Upper lobe of right lung (tissue), 1 donor: ENCODE measurements around the gene LUM. TPM values are rescaled to one million over a fixed set of nuclear protein-coding genes. Genes with fewer than 3 reads are reported as not detected.

Source experiments
- ATAC-seq: fragments of 200-7000 bp; cut with Tn5 transposase; one replicate; pipeline ENCODE4 v1.9.1; 2020; ENCODE audit warnings: mild to moderate bottlenecking, moderate library complexity
- DNase-seq: peaks from one replicate; pipeline ENCODE4 v3.0.0-alpha.2; 2020
- H3K27ac ChIP-seq: fragments of 200-600 bp; one replicate; pipeline ENCODE4 v1.8.0; 2022
- H3K27me3 ChIP-seq: fragments of 200-600 bp; one replicate; pipeline ENCODE4 v1.8.0; 2022; ENCODE audit warnings: mild to moderate bottlenecking
- H3K36me3 ChIP-seq: fragments of 200-600 bp; one replicate; pipeline ENCODE4 v1.8.0; 2022
- H3K4me1 ChIP-seq: fragments of 200-600 bp; one replicate; pipeline ENCODE4 v1.8.0; 2022
- H3K4me3 ChIP-seq: fragments of 200-600 bp; one replicate; pipeline ENCODE4 v1.8.0; 2022; ENCODE audit warnings: mild to moderate bottlenecking
- H3K9me3 ChIP-seq: fragments of 200-600 bp; one replicate; pipeline ENCODE4 v1.8.0; 2022
- intact Hi-C: fragments of 100-400 bp; cut with DNase I; formaldehyde crosslinking; loops from one replicate; pipeline ENCODE4 v1.11.0; 2022
- total RNA-seq: library from RNA; stranded (reverse); fragmentation: NEBNext Ultra II Directional; extraction: Animal tissue kit (Norgen Biotek cat#: 25700); gene quantifications from one replicate; pipeline ENCODE4 v1.2.1, GENCODE V29; 2021
- TF ChIP-seq, protein P1 (sequence below): fragments of 200-600 bp; IDR thresholded peaks from one replicate; pipeline ENCODE4 v1.8.0; 2022; ENCODE audit warnings: antibody characterized with exemption
- donor health status: DM: no; HTN: yes; CAD: no; lungs with severe emphysema.

LUM gene
- total RNA-seq, 1 donor from 2014 or later = 361 TPM

DNA sequence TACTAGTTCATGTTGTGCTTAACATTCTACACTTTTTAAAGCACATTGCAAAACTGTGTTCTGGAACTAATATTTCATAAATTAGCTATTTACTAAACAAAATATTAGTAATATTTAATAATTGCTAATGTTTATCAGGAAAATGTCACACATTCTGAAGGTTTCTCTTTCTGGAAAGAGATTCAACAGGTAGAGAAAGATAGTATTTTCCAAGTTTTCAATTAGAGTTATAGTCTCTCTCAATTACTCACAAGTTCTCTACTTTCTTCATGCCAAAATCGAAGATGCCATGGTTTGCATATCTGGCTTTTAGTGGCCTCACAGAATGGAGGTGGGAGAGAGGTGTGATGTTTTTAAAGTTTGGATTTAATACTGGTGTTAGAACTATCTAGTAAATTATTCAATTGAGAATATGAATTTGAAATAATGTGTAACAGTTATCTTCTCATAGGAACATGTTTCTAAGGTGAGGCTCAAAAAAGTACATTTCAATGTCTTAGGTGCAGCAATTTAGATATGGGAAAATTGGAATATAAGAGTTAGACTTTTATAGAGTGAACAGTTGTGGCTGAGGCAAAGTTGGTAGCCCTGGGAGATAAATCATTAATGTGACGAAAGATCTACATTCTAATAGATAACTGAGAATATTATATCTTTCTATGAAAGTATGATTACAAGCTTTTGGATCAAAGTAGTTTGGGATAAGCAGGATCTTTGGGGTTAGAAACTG, 1.5 kb downstream of the LUM start:
- no peaks in the 10 kb centered on the region for H3K4me1 ChIP-seq
- H3K27me3 ChIP-seq = no peaks in the 10 kb centered on the region
- DNase-seq (no peak), ATAC-seq (no peak)
- no peaks in the 10 kb centered on the region for H3K9me3 ChIP-seq
- H3K4me3 ChIP-seq = peak overlapping the region; percentile 41
- TF ChIP-seq, protein P1, sequence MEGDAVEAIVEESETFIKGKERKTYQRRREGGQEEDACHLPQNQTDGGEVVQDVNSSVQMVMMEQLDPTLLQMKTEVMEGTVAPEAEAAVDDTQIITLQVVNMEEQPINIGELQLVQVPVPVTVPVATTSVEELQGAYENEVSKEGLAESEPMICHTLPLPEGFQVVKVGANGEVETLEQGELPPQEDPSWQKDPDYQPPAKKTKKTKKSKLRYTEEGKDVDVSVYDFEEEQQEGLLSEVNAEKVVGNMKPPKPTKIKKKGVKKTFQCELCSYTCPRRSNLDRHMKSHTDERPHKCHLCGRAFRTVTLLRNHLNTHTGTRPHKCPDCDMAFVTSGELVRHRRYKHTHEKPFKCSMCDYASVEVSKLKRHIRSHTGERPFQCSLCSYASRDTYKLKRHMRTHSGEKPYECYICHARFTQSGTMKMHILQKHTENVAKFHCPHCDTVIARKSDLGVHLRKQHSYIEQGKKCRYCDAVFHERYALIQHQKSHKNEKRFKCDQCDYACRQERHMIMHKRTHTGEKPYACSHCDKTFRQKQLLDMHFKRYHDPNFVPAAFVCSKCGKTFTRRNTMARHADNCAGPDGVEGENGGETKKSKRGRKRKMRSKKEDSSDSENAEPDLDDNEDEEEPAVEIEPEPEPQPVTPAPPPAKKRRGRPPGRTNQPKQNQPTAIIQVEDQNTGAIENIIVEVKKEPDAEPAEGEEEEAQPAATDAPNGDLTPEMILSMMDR = no peak
- peak overlapping the region; percentile 37 for H3K27ac ChIP-seq
- no peaks in the 10 kb centered on the region for H3K36me3 ChIP-seq
- intact Hi-C loops = no loop called here

GRCh38 chr12:91109148-91109564, 2.1 kb downstream of the LUM start:
- Histone ChIP-seq H3K4me3 (peak overlapping the region; percentile 41), H3K27ac (peak overlapping the region; percentile 37), H3K4me1 (no peaks in the 10 kb centered on the region), H3K27me3 (no peaks in the 10 kb centered on the region), H3K36me3 (no peaks in the 10 kb centered on the region), H3K9me3 (no peaks in the 10 kb centered on the region)
- ATAC-seq (peak; percentile 83), DNase-seq (peak; percentile 79)
- intact Hi-C loops = no loop called here
- TF ChIP-seq, protein P1 = peak; percentile 67

DNA sequence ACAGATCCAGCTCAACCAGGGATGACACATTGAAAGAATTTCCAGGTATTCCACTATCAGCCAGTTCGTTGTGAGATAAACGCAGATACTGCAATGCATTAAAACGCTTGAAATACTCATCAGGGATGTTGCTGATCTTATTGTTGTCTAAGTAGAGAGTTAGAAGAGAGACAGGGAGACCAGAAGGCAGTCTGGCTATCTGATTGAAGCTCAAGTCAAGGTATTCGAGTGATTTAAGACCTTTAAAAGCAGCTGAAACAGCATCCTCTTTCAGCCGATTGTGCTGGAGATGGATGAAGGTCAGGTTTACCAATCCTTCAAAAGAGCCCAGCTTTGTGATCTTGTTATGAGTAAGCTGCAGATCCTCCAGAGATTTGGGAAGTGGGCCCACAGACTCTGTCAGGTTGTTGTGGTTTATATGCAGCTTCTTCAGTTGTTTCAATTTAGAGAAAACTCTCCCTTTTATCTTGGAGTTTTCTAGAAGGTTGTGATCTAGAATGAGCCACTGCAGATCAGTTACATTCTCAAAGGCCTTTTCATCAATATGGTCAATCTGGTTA, 3.0 kb downstream of the LUM start:
- TF ChIP-seq, protein P1 = no peak
- Histone ChIP-seq H3K4me1 (no peaks in the 10 kb centered on the region), H3K36me3 (no peaks in the 10 kb centered on the region), H3K9me3 (no peaks in the 10 kb centered on the region), H3K4me3 (peak overlapping the region; percentile 41), H3K27ac (no peak overlapping the region), H3K27me3 (no peaks in the 10 kb centered on the region)
- intact Hi-C loops = no loop called here
- ATAC-seq (no peak), DNase-seq (no peak)

DNA sequence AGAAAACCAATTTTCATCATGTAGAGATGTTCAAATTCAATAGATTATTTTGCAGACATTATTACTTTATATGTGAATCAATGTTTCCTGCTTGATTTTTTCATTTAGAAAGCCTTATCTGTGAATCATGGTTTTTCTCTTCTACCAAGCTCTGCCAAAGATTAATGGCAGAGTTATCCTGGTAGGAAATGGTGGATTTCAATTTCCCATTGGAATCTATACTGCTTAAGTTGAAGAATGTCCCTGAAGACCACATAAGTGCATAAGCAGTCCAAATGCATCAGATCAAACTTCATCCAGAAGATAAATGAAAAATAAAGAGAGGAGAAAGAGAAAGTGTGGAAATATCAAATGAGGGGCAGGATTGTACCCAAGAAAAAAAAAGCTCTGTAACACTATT, 5.0 kb downstream of the LUM start:
- Histone ChIP-seq H3K9me3 (no peaks in the 10 kb centered on the region), H3K4me1 (no peaks in the 10 kb centered on the region), H3K4me3 (peak overlapping the region; percentile 21), H3K27me3 (no peaks in the 10 kb centered on the region), H3K27ac (no peak overlapping the region), H3K36me3 (no peaks in the 10 kb centered on the region)
- TF ChIP-seq, protein P1 = no peak
- DNase-seq = no peak
- intact Hi-C loops = no loop called here
- no peak for ATAC-seq

DNA sequence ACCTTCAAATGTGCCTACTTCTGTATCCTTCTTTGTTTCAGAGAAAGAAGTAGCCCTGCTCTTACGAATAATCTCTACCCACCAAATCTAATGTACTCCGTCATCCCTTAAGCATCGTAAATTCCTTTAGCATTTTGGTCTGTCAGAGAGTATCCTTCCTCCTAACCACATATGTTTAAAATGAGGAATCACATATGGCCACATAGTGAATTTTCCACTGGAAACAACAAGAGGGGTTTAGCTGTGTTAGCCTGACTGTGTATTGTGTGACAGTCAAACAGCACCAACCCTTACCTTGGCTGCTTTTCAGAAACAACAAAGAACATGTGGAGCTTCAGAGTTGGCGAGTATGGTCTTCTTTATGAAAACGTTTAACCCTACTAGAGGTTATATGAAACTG, 5.5 kb downstream of the LUM start:
- TF ChIP-seq, protein P1 = no peak
- Histone ChIP-seq H3K36me3 (no peaks in the 10 kb centered on the region), H3K9me3 (no peaks in the 10 kb centered on the region), H3K4me1 (no peaks in the 10 kb centered on the region), H3K27me3 (no peaks in the 10 kb centered on the region), H3K4me3 (peak overlapping the region; percentile 21), H3K27ac (no peak overlapping the region)
- intact Hi-C loops = no loop called here
- DNase-seq (no peak), ATAC-seq (no peak)
